GM21825 (cell line): ENCODE data around the gene RGS9BP.
"Not testable (repeated sequence)": the region's sequence is repeated elsewhere in the genome, so short reads cannot be mapped to it uniquely, and the experiment has no call there.

Experiments used
- ATAC-seq: cut with Tn5 transposase; IDR thresholded peaks from one replicate; pipeline ENCODE4 v1.9.1; 2021; ENCODE audit warnings: mild to moderate bottlenecking, moderate library complexity; ENCODE audit not compliant: unreplicated experiment

RGS9BP gene

GRCh38 chr19:32671883-32672593 is 3.6 kb upstream of the RGS9BP start:
- ATAC-seq: no peak

DNA sequence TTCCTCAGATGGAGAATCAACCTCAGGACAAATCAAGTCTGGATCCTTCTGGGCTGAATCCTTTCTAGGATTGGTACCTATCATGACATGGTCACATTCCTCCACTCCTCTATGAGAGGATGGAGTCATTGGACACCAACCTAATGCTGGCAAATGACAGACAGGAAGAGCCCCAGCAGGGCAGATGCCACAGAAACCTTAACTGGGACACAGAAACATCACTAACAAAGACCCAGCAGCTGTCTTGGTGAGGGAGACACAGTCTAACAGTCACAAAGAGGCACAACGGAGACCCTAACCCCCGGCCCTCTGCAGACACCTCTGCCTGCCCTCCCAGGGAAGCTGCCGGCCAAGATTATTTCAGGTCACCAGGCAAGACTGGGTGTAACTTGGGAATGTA is 2.8 kb upstream of the RGS9BP start:
- ATAC-seq: no peak

GRCh38 chr19:32673573-32673972 is 2.1 kb upstream of the RGS9BP start:
- no peak for ATAC-seq

- ATAC-seq: no peak
Observed at GRCh38 chr19:32674153-32674930, 1.3 kb upstream of the RGS9BP start.

DNA sequence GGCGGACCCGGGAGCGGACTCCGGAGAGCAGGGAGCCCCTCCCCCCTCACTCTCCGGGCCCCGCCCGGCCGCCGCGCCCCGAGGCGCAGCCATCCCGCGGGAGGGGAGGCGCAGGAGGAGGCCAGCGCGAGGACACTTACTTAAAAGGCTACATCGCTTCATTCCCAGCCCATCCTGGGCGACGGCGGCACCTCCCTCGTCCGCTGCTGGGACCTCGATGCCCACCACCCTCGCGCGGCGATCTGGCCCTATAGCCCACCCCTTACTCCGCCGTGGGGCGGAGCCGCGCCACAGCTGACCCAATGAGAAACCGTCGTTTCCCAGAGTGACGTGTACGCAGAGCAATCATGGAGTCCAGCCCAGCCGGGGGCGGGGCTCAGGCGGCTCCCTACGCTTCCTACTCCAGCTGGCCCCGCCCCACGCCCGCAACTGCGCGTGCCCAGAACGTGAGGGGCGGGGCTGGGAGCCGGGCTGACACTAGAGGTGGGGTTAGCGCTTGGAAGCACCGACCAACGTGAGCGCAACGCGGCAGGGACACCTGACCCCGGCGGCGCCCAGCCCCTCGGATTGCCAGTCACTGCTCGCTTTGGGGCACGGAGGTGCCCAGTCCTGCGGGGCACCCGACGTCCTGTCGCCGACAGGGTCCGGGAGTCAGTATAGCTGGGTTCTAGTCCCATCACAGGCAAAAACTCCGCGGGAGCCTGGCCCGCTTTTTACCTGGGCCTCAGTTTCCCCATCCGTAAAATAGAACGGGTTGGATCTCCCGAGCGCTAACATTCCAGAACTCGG is 523 bp upstream of the RGS9BP start, which contains the start of gene ANKRD27:
Gene ANKRD27, minus strand, starts transcription at position 250 of the 789 bp plus-strand sequence. CDS start 16,165 bp downstream, outside the sequence.
- peak; percentile 94 for ATAC-seq

DNA sequence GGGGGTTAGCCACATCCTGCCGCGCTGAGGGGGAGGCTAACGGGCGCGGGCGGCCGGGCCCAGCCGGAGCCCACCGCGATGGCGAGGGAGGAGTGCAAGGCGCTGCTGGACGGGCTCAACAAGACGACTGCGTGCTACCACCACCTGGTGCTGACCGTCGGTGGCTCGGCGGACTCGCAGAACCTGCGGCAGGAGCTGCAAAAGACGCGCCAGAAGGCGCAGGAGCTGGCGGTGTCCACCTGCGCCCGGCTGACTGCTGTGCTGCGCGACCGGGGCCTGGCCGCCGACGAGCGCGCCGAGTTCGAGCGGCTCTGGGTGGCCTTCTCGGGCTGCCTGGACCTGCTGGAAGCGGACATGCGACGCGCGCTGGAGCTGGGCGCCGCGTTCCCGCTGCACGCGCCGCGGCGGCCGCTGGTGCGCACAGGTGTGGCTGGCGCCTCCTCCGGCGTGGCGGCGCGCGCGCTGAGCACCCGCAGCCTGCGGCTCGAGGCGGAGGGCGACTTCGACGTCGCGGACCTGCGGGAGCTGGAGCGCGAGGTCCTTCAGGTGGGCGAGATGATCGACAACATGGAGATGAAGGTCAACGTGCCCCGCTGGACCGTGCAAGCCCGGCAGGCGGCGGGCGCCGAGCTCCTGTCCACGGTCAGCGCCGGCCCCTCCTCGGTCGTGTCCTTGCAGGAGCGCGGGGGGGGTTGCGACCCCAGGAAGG is 692 bp downstream of the RGS9BP start:
- ATAC-seq: peak; percentile 4

- no peak for ATAC-seq
Observed at GRCh38 chr19:32676895-32677359, 1.3 kb downstream of the RGS9BP start.

DNA sequence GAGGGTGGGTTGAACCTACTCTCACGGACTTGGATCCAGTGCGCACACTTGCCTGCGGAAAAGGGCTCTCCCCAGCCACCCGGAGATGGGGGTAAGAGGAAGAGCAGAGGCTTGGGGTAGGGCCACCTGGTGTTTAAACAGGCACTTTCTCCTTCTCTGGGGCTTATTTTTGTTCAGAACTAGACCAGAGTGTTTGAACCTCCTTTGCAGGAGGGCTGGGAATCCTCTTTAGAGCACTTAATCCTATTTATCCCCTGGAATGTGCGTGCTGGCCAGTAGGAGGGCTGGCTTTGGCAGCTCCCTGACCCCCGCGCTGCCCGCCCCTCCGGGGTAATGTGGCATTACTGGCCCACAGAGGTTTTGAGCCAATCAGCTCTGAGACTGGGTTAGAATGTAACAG is 2.0 kb downstream of the RGS9BP start:
- ATAC-seq: no peak

DNA sequence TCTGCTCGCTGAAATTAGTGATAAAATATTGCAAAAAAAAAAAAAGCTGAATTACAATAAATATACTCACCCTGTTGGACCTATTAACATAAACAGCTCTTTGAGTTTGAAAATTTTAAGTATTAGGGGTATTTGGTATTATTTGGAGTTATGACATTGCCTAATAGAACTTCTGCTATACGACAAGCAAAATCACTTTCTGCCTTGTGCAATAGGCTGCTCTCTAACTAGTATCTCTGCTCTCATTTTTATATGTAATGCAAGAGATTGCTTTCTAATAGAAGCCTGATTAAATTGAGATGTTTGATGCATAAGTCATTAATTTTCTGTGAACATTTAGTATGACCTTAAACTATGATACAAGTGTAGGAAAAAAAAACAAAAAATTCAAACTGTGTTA is 5.3 kb downstream of the RGS9BP start:
- ATAC-seq: no peak

GRCh38 chr19:32682317-32682716 is 6.7 kb downstream of the RGS9BP start:
- no peak for ATAC-seq

- no peak for ATAC-seq
Observed at GRCh38 chr19:32686847-32687475, 11.3 kb downstream of the RGS9BP start.

- no peak for ATAC-seq
Observed at GRCh38 chr19:32687681-32688080, 12.0 kb downstream of the RGS9BP start.

GRCh38 chr19:32688311-32688710 is 12.7 kb downstream of the RGS9BP start:
- ATAC-seq: no peak

- ATAC-seq: peak; percentile 84
Observed at GRCh38 chr19:32691291-32691951, 15.8 kb downstream of the RGS9BP start, which contains the start of gene NUDT19. NUDT19 (plus strand) TSS chr19:32691821; CDS start chr19:32691961, 140 bp downstream.

DNA sequence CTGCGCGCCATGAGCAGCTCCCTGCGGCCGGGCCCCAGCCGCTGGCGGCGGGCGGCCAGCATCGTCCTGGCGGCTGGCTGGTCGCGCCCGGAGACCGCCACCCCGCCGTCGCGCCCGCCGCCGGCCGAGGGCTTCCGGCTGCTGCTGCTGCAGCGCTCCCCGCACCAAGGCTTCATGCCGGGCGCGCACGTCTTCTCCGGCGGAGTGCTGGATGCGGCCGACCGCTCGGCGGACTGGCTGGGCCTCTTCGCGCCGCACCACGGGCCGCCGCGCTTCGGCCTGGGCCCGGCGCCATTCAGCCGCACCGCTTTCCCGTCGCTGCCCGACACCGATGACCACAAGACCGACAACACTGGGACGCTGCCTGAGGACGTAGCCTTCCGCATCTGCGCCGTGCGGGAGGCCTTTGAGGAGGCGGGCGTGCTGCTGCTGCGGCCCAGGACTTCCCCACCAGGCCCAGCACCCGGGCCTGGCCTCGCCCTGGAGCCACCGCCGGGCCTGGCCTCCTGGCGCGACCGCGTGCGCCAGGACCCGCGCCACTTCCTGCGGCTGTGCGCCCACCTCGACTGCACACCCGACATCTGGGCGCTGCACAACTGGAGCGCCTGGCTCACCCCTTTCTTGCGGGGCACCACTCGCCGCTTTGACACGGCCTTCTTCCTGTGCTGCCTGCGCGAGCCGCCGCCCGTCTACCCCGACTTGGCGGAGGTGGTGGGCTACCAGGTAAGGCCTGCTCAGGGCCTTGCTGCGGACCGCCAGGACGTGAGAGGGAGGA is 16.5 kb downstream of the RGS9BP start:
- ATAC-seq: peak; percentile 53

DNA sequence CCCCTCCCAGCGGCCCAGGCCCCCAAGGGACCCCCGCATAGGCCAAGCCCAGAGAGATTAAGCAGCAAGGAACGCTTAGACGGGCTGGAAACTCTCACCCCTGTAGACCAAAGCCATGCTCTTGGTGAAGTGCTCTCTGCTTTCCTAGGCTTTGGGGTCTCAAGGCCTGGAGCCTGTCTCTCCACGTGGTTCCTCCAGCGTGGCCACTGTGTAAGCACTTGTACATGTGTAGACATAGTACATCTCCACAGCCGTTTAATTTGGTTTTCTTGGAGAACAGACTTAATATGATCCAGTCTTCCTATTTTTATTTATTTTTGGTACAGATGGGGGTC is 17.0 kb downstream of the RGS9BP start:
- ATAC-seq: no peak

GRCh38 chr19:32693151-32694108 is 17.8 kb downstream of the RGS9BP start:
- not testable (repeated sequence) for ATAC-seq

DNA sequence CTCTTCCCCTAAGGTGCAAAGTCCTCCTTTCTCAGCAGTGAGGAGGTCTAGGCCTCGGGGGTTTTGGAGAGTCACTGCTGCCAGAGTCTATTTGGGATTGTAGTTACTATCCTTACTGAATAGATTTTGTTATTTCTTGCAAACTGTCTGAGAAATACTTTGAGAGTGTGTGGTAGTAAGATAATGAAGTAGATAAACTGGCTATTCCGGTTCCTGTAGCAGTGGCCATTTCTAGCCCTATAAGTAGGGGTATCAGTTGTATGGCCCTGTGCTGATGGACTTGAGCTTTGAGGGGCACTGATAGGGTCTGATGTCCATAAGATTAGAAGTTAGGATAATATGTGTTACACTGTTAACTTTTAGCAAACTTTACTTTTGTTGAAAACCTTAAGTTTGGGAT is 18.7 kb downstream of the RGS9BP start:
- ATAC-seq: not testable (repeated sequence)
